Activated T-cell treated with anti-CD3 and anti-CD28 coated beads for 1 hour (primary cell): ENCODE results near the gene SIAH3.

ENCODE experiments used
- DNase-seq: peaks from one replicate; pipeline ENCODE4 v3.0.0-alpha.2; 2020; ENCODE audit warnings: low read depth

SIAH3 gene

GRCh38 chr13:45823583-45823982 lies 28.0 kb downstream of the SIAH3 start:
- no peak for DNase-seq

GRCh38 chr13:45821811-45822210 lies 29.7 kb downstream of the SIAH3 start:
- no peak for DNase-seq

- DNase-seq, result no peak
Measured at GRCh38 chr13:45820106-45820838, 31.3 kb downstream of the SIAH3 start.

- no peak for DNase-seq
Measured at GRCh38 chr13:45817833-45818232, 33.7 kb downstream of the SIAH3 start.

GRCh38 chr13:45816427-45816826 lies 35.1 kb downstream of the SIAH3 start:
- no peak for DNase-seq

GRCh38 chr13:45812695-45813372 lies 38.7 kb downstream of the SIAH3 start:
- no peak for DNase-seq

- no peak for DNase-seq
Measured at GRCh38 chr13:45811891-45812694, 39.5 kb downstream of the SIAH3 start.

GRCh38 chr13:45809801-45810394 lies 41.7 kb downstream of the SIAH3 start:
- no peak for DNase-seq

- no peak for DNase-seq
Measured at GRCh38 chr13:45808925-45809324, 42.6 kb downstream of the SIAH3 start.

- DNase-seq, result no peak
Measured at GRCh38 chr13:45807520-45808099, 43.9 kb downstream of the SIAH3 start.

GRCh38 chr13:45800485-45800884 lies 51.1 kb downstream of the SIAH3 start:
- DNase-seq, result no peak

GRCh38 chr13:45799451-45799850 lies 52.1 kb downstream of the SIAH3 start:
- DNase-seq, result no peak

GRCh38 chr13:45798851-45799250 lies 52.7 kb downstream of the SIAH3 start:
- no peak for DNase-seq

- no peak for DNase-seq
Measured at GRCh38 chr13:45796426-45797235, 54.9 kb downstream of the SIAH3 start.

- no peak for DNase-seq
Measured at GRCh38 chr13:45792827-45793303, 58.7 kb downstream of the SIAH3 start.

- DNase-seq, result no peak
Measured at GRCh38 chr13:45788011-45788410, 63.5 kb downstream of the SIAH3 start.

- DNase-seq, result no peak
Measured at GRCh38 chr13:45787346-45787745, 64.2 kb downstream of the SIAH3 start.

- DNase-seq, result no peak
Measured at GRCh38 chr13:45786293-45786920, 65.1 kb downstream of the SIAH3 start.

- no peak for DNase-seq
Measured at GRCh38 chr13:45784755-45785675, 66.5 kb downstream of the SIAH3 start.
